HG03045 (cell line): ENCODE measurements around the gene NMB.
A peak's percentile ranks its signal among the peaks of the same experiment; 100 is the strongest.
"Not testable (repeated sequence)": the region's sequence is repeated elsewhere in the genome, so short reads cannot be mapped to it uniquely, and the experiment has no call there.

ENCODE experiments used
- ATAC-seq: cut with Tn5 transposase; IDR thresholded peaks from one replicate; pipeline ENCODE4 v1.9.1; 2021; ENCODE audit warnings: mild to moderate bottlenecking, moderate library complexity; ENCODE audit not compliant: unreplicated experiment

NMB gene

GRCh38 chr15:84656972-84657371, 1.0 kb downstream of the NMB start:
- no peak for ATAC-seq

GRCh38 chr15:84654689-84655453, 3.1 kb downstream of the NMB start:
- ATAC-seq = peak; percentile 42

DNA sequence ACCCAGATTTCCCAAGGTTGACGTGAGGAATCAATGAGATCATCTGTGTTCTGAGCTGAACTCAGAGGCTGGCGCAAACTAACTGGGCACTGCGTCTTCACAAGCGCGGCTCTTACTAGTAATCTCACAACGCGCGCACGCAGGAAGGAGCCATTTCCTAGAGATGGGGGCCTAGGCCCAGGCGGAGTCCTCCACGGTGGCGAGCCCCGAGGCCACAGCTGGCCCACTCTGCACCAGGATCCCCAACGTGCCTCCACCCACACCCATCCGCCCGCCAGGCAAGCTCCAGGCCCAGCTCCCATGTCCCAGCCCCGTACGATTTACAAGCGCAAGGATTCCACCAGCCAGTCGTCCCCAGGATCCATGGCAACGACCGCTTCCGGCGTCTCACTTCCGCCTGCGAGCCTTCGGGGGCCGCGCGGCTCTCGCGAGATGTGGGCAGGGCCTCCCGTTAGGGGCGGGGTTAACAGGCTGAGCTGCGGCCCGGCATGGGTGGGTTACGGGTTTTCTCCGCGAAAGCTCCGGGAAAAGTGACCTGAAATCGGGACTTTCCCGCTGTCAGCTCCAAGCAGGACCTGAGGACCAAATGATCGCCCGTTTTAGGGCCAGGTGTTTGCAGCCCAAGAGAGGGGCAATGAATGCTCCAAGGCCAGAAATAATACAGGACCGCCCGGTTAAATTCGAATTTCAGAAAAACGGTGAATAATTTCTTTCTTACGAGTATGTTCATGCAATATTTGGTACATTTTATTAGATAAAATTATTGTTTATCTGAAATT, 3.9 kb downstream of the NMB start, which contains the start of gene WDR73:
WDR73 (minus strand) TSS at position 374 of the 779 bp plus-strand sequence; CDS start at position 365, 9 bp downstream.
- ATAC-seq = peak; percentile 85

GRCh38 chr15:84653584-84653909, 4.5 kb downstream of the NMB start:
- ATAC-seq = no peak

- no peak for ATAC-seq
These were observed 8.3 kb downstream of the NMB start for GRCh38 chr15:84649706-84650105.

DNA sequence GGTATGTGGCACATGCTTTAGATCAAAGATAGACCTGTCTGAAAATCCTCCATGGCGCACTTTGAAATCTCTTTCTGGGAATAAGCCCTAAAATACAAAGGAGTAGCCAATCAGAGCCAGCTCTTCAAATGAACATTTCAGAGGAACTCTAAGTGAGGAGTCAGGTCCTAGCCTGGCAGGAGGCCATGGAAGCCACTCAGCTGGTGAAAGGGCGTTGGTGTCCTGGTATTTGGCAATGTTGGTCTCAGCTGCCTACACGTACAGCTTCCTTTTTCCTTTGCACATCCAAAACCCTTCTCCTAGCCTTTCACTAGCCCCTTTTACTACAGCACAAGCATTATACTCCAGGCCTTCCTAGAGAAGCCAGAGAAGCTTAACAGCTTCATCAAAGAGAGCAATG, 9.5 kb downstream of the NMB start:
- ATAC-seq = no peak

GRCh38 chr15:84647726-84648125, 10.3 kb downstream of the NMB start:
- ATAC-seq = no peak

DNA sequence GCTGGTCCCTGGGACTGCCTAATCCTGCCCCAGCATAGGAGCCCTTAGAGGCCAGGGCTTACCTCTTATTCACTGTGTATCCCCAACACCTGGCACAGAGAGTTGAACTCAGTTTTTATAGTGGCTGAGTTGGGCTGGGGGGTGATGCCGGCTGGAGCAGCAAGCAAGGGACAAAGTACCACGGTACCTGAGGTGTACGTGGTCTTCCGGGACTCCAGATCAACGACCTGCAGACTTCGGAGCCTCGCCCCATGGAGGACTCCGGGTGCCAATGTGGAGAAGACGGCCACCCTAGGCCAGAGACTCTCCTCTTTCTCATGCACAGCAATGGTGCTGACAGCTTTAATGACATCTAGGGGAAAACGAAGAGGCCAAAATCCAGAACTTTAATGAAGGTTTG, 12.0 kb downstream of the NMB start:
- ATAC-seq = no peak

GRCh38 chr15:84645496-84645895, 12.5 kb downstream of the NMB start:
- ATAC-seq = no peak

- ATAC-seq = no peak
These were observed 14.2 kb downstream of the NMB start for GRCh38 chr15:84643838-84644237.

DNA sequence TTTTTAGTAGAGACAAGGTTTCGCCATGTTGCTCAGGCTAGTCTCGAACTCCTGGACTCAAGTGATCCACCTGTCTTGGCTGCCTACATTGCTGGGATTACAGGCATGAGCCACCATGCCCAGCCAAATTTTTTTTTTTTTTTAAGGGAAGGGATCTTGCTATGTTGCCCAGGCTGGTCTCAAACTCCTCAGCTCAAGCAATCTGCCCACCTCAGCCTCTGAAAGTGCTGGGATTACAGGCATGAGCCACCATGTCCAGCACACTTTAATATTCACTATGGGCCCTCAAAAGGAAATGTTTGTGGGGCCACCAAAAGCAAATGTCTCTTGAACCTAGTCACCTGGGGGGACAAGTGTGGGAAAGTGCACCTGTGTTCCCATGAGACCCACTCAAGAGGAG, 15.4 kb downstream of the NMB start:
- not testable (repeated sequence) for ATAC-seq

GRCh38 chr15:84641871-84642270, 16.1 kb downstream of the NMB start:
- not testable (repeated sequence) for ATAC-seq

GRCh38 chr15:84638103-84638502, 19.9 kb downstream of the NMB start:
- ATAC-seq = no peak

- no peak for ATAC-seq
These were observed 23.7 kb downstream of the NMB start for GRCh38 chr15:84634228-84634837.

DNA sequence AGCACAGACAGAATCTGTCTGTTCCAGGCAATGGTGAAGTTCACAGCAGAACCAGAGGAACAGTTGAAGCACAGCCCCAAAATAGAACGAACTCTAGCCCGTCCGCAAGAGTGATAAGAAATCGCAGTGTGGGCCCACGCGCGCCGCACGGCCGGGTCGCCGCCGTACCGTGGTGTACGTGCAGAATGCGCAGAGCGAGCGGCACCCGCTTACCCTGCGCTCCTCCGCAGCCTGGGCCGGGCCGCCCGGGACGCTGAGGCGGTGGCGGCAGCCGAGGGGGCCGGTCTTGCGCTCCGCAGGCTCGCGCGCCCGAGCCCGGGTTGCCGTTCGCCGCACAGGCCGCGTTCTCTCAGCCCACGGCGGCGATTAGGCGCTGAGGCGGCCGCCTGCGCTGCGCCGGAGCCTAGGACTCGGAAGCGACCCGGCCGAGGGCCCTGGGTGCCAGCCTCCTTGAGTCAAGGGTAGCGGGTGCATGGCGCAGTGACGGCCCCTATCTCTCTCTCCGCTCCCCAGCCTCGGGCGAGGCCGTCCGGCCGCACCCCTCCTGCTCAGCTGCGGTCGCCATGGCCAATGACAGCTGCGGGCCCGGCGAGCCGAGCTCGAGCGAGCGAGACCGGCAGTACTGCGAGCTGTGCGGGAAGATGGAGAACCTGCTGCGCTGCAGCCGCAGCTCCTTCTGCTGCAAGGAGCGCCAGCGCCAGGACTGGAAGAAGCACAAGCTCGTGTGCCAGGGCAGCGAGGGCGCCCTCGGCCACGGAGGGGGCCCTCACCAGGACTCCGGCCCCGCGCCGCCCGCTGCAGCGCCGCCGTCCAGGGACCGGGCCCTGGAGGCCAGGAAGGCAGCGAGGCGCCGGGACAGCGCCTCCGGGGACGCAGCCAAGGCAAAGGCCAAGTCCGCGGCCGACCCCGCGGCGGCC, 24.4 kb downstream of the NMB start:
- peak; percentile 55 for ATAC-seq

DNA sequence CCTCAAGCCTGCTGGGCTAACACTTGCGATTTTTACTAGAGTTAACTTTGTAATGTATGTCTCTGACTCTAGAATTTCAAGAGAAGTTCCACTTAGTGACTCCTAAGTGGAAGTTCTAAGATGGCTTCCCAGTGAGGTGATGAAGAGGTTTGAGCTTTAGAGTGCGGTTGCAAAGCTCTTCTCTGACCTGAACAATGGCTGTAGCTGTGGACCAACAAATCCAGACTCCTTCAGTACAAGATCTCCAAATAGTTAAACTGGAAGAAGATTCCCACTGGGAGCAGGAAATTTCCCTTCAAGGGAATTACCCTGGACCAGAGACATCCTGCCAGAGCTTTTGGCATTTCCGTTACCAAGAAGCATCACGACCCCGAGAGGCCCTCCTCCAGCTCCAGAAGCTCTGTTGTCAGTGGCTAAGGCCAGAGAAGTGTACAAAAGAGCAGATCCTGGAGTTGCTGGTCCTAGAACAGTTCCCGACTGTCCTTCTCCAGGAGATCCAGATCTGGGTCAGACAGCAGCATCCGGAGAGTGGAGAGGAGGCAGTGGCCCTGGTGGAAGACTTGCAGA, 26.2 kb downstream of the NMB start:
- ATAC-seq = no peak

GRCh38 chr15:84629033-84629432, 29.0 kb downstream of the NMB start:
- no peak for ATAC-seq

GRCh38 chr15:84625123-84625522, 32.9 kb downstream of the NMB start:
- ATAC-seq = no peak

DNA sequence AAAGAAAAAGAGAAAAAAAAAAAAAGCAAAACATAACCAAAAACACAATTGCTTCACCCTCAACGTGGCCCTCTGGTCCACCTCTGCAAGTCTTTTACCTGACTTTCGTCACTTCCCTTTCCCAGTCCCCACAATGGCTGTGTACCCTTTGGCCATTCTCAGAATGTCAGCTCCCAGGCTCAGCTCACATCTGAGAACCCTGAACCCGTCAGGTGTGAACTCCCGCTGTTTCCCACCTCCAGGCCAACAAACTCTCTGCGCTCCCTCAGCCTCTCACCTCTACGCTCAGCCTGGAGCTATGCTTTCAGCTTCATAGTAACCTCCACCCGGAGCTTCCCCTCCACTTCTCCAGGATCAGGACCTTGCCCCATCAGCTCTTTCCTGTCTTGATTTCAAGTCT, 33.6 kb downstream of the NMB start:
- no peak for ATAC-seq

- ATAC-seq = no peak
These were observed 36.5 kb downstream of the NMB start for GRCh38 chr15:84621358-84621979.
